NB4 (cell line): Measurements from ENCODE around the gene SYCP2L.

ENCODE experiments used
- MYC ChIP-seq: IDR thresholded peaks from 2 replicates; pipeline ENCODE4 v1.6.1; 2011; ENCODE audit warnings: low read depth, low read length
- POLR2A ChIP-seq: IDR thresholded peaks from 2 replicates; pipeline ENCODE4 v1.6.1; 2011; ENCODE audit warnings: mild to moderate bottlenecking; ENCODE audit not compliant: insufficient read length; ENCODE audit errors: extremely low read depth
- TF ChIP-seq, protein P1 (sequence below): IDR thresholded peaks from one replicate; pipeline ENCODE4 v1.5.1; 2012; ENCODE audit warnings: low read depth, low read length

DNA sequence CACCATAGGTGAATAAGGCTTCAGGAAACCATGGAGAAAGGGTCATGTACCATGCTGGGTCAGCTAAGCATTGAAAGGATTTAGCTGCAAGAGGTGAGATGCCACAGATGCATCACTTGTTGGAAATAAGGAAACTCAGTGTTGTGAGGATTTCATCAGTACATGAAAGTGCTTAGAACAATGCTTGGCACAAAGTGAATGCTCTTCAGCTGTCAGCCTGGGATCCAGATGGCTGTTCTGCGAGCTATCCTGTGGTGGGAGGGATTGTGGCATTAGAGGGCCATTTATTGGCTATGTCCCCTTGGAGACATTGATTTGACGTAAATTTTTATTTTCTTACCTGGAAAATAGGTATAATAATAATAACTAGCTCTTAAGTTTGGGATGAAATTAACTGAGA lies 104.3 kb downstream of the SYCP2L start:
- no peak for TF ChIP-seq POLR2A
- TF ChIP-seq, protein P1, sequence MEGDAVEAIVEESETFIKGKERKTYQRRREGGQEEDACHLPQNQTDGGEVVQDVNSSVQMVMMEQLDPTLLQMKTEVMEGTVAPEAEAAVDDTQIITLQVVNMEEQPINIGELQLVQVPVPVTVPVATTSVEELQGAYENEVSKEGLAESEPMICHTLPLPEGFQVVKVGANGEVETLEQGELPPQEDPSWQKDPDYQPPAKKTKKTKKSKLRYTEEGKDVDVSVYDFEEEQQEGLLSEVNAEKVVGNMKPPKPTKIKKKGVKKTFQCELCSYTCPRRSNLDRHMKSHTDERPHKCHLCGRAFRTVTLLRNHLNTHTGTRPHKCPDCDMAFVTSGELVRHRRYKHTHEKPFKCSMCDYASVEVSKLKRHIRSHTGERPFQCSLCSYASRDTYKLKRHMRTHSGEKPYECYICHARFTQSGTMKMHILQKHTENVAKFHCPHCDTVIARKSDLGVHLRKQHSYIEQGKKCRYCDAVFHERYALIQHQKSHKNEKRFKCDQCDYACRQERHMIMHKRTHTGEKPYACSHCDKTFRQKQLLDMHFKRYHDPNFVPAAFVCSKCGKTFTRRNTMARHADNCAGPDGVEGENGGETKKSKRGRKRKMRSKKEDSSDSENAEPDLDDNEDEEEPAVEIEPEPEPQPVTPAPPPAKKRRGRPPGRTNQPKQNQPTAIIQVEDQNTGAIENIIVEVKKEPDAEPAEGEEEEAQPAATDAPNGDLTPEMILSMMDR = no peak
- no peak for TF ChIP-seq MYC
